Endometrial microvascular endothelial cells (primary cell): ENCODE data around the gene HAO1. TPM values are rescaled to one million over a fixed set of nuclear protein-coding genes. Genes with fewer than 3 reads are reported as not detected.
"Not testable (repeated sequence)": the region's sequence is repeated elsewhere in the genome, so short reads cannot be mapped to it uniquely, and the experiment has no call there.

Source experiments
- in situ Hi-C: cut with HindIII; loops from 2 replicates; pipeline ENCODE4 v1.10.0; 2017; ENCODE audit warnings: low sequenced_read_pairs, low pct_unique_long_range_greater_than_20kb; ENCODE audit errors: inconsistent ontology term
- total RNA-seq: library from RNA; depleted of rRNA; stranded (reverse); fragments of >200 nt; gene quantifications from one replicate; pipeline ENCODE4 v1.2.3, GENCODE V29; 2015; ENCODE audit errors: inconsistent ontology term

HAO1 gene
- total RNA-seq, 1 donor from 2014 or later, result not detected

GRCh38 chr20:7879883-7880282 is 60.4 kb downstream of the HAO1 start:
- in situ Hi-C loops, result no loop called here

- in situ Hi-C loops, result loop anchor here (25.0 kb wide), 1 partner anchor 481 kb away; no protein-coding TSS in a partner anchor
Observed at GRCh38 chr20:7868108-7868507, 72.2 kb downstream of the HAO1 start.

GRCh38 chr20:7866285-7866684 is 74.0 kb downstream of the HAO1 start:
- in situ Hi-C loops, result loop anchor here (25.0 kb wide), 1 partner anchor 479 kb away; no protein-coding TSS in a partner anchor

GRCh38 chr20:7859356-7859802 is 80.9 kb downstream of the HAO1 start:
- in situ Hi-C loops, result loop anchor here (25.0 kb wide), 1 partner anchor 472 kb away; no protein-coding TSS in a partner anchor

GRCh38 chr20:7858734-7859250 is 81.5 kb downstream of the HAO1 start:
- in situ Hi-C loops, result loop anchor here (25.0 kb wide), 1 partner anchor 471 kb away; no protein-coding TSS in a partner anchor

GRCh38 chr20:7856756-7857155 is 83.5 kb downstream of the HAO1 start:
- in situ Hi-C loops, result loop anchor here (25.0 kb wide), 1 partner anchor 469 kb away; no protein-coding TSS in a partner anchor

- in situ Hi-C loops, result loop anchor here (25.0 kb wide), 1 partner anchor 468 kb away; no protein-coding TSS in a partner anchor
Observed at GRCh38 chr20:7855545-7855944, 84.7 kb downstream of the HAO1 start.

GRCh38 chr20:7853493-7853892 is 86.8 kb downstream of the HAO1 start:
- in situ Hi-C loops, result loop anchor here (25.0 kb wide), 1 partner anchor 466 kb away; no protein-coding TSS in a partner anchor

GRCh38 chr20:7850775-7851490 is 89.3 kb downstream of the HAO1 start:
- in situ Hi-C loops, result loop anchor here (25.0 kb wide), 1 partner anchor 464 kb away; no protein-coding TSS in a partner anchor

- in situ Hi-C loops, result loop anchor here (25.0 kb wide), 1 partner anchor 462 kb away; no protein-coding TSS in a partner anchor
Observed at GRCh38 chr20:7849675-7850074, 90.6 kb downstream of the HAO1 start.

GRCh38 chr20:7848351-7848750 is 91.9 kb downstream of the HAO1 start:
- in situ Hi-C loops, result no loop called here

GRCh38 chr20:7843613-7844012 is 96.6 kb downstream of the HAO1 start:
- in situ Hi-C loops, result no loop called here

GRCh38 chr20:7841971-7842310 is 98.3 kb downstream of the HAO1 start:
- in situ Hi-C loops, result no loop called here

- in situ Hi-C loops, result no loop called here
Observed at GRCh38 chr20:7841291-7841970, 98.8 kb downstream of the HAO1 start.

- in situ Hi-C loops, result no loop called here
Observed at GRCh38 chr20:7836076-7836475, 104.2 kb downstream of the HAO1 start.

GRCh38 chr20:7834441-7834840 is 105.8 kb downstream of the HAO1 start:
- in situ Hi-C loops, result not testable (repeated sequence)
